HCT116 (cell line): ENCODE measurements around the gene CPNE5. TPM values are rescaled to one million over a fixed set of nuclear protein-coding genes. Genes with fewer than 3 reads are reported as not detected.

ENCODE experiments used
- ATAC-seq: fragments of 200-7000 bp; cut with Tn5 transposase; 2 replicates; pipeline ENCODE4 v1.9.1; 2020; ENCODE audit warnings: mild to moderate bottlenecking, moderate library complexity
- BruUV-seq: library from RNA; stranded (reverse); fragments of 400-500 nt; replicated peaks from 2 replicates; lab custom pipeline; 2021; lab: Mats Ljungman, UMichigan
- CTCF ChIA-PET: fragments of 300-600 bp; sonication (Branson Sonifier 250); formaldehyde crosslinking; loops from one replicate; lab custom pipeline; 2021; ENCODE audit warnings: antibody characterized with exemption; lab: Charles Lee
- POLR2A ChIA-PET: fragments of 300-600, 350-600 bp; sonication (Branson Sonifier 250); formaldehyde crosslinking; loops from one replicate; lab custom pipeline; 2021; ENCODE audit warnings: antibody characterized with exemption; lab: Charles Lee
- RAD21 ChIA-PET, 2 experiments: fragments of 300-600 bp; sonication (Branson Sonifier 250); formaldehyde crosslinking; loops; one replicate each; lab custom pipeline; 2023; ENCODE audit warnings: low total read pairs in 2 of 2; ENCODE audit not compliant: uncharacterized antibody in 2 of 2, unreplicated experiment in 2 of 2, low non-redundant PET in 1 of 2; lab: Charles Lee
- DNase-seq: peaks from one replicate; pipeline ENCODE4 v3.0.0-alpha.2; 2010; ENCODE audit warnings: low read depth, low spot score
- H2AFZ ChIP-seq: fragments of 200-600 bp; shearing (Covaris generic), sonication (generic); 2 replicates; pipeline ENCODE4 v1.6.1; 2017; ENCODE audit warnings: low read depth, mixed run types, mixed read lengths, antibody characterized with exemption, low read length; ENCODE audit not compliant: poor library complexity, severe bottlenecking
- H3K27ac ChIP-seq: 2 replicates; pipeline ENCODE4 v1.5.1; 2012; ENCODE audit warnings: low read depth, low read length
- H3K27me3 ChIP-seq: fragments of 200-600 bp; sonication (generic); 2 replicates; pipeline ENCODE4 v1.6.1; 2016; ENCODE audit warnings: mixed run types, low read length, mixed read lengths; ENCODE audit not compliant: insufficient read depth
- H3K36me3 ChIP-seq, 2 experiments: fragments of 200-500 bp in 1 of 2; fragments of 200-600 bp in 1 of 2; sonication (Bioruptor generic) in 1 of 2; sonication (generic) in 1 of 2; 2 replicates each; pipeline versions ENCODE4 v1.5.1 to v1.6.1; 2014 to 2016; ENCODE audit warnings: low read length in 2 of 2, inconsistent platforms in 1 of 2, mixed read lengths in 1 of 2, mixed run types in 1 of 2; ENCODE audit not compliant: insufficient read depth in 2 of 2, control insufficient read depth in 1 of 2
- H3K4me1 ChIP-seq, 2 experiments: fragments of 200-600 bp in 1 of 2; sonication (generic) in 1 of 2; 2 replicates each; pipeline versions ENCODE4 v1.5.1 to v1.6.1; 2012 to 2017; ENCODE audit warnings: low read length in 2 of 2, inconsistent platforms in 1 of 2, mild to moderate bottlenecking in 1 of 2, mixed read lengths in 1 of 2, mixed run types in 1 of 2, moderate library complexity in 1 of 2; ENCODE audit not compliant: insufficient read depth in 2 of 2, control insufficient read depth in 1 of 2
- H3K4me2 ChIP-seq: fragments of 200-600 bp; sonication (generic); 2 replicates; pipeline ENCODE4 v1.6.1; 2017; ENCODE audit warnings: mixed run types, low read length, mixed read lengths
- H3K4me3 ChIP-seq, 2 experiments: fragments of 200-600 bp in 1 of 2; sonication (generic) in 1 of 2; replicated peaks in 1 of 2; 2 replicates each; pipeline ENCODE4 v1.5.1; 2011 to 2016; ENCODE audit warnings: low read length in 2 of 2, control low read depth in 1 of 2, low read depth in 1 of 2, mild to moderate bottlenecking in 1 of 2, mixed read lengths in 1 of 2, mixed run types in 1 of 2
- H3K79me2 ChIP-seq: fragments of 200-600 bp; sonication (generic); 2 replicates; pipeline ENCODE4 v1.6.1; 2017; ENCODE audit warnings: mild to moderate bottlenecking, mixed run types, low read length, moderate library complexity, mixed read lengths; ENCODE audit not compliant: insufficient read depth
- H3K9ac ChIP-seq: fragments of 200-600 bp; sonication (generic); 2 replicates; pipeline ENCODE4 v1.6.1; 2016; ENCODE audit warnings: low read length, mixed read lengths
- H3K9me2 ChIP-seq: fragments of 200-600 bp; sonication (generic), shearing (Covaris generic); 2 replicates; pipeline ENCODE4 v1.6.1; 2017; ENCODE audit warnings: mixed run types, mild to moderate bottlenecking, moderate library complexity; ENCODE audit not compliant: insufficient read depth
- H3K9me3 ChIP-seq, 2 experiments: fragments of 200-500 bp in 1 of 2; fragments of 200-600 bp in 1 of 2; sonication (Bioruptor generic) in 1 of 2; sonication (generic) in 1 of 2; 2 replicates each; pipeline ENCODE4 v1.6.1; 2014 to 2017; ENCODE audit warnings: low read length in 2 of 2, mixed read lengths in 2 of 2, inconsistent platforms in 1 of 2, low read depth in 1 of 2, mild to moderate bottlenecking in 1 of 2, mixed run types in 1 of 2, moderate library complexity in 1 of 2; ENCODE audit not compliant: control insufficient read depth in 1 of 2, insufficient read depth in 1 of 2
- H4K20me1 ChIP-seq: fragments of 200-600 bp; sonication (generic), shearing (Covaris generic); 2 replicates; pipeline ENCODE4 v1.6.1; 2017; ENCODE audit warnings: mixed run types, mild to moderate bottlenecking, moderate library complexity; ENCODE audit not compliant: insufficient read depth
- ATF3 ChIP-seq: IDR thresholded peaks from 2 replicates; pipeline ENCODE4 v1.6.1; 2012
- CEBPB ChIP-seq: IDR thresholded peaks from 2 replicates; pipeline ENCODE4 v1.6.1; 2012; ENCODE audit warnings: low read depth
- EGR1 ChIP-seq: IDR thresholded peaks from 2 replicates; pipeline ENCODE4 v1.6.1; 2012; ENCODE audit warnings: low read depth
- EZH2 ChIP-seq: fragments of 200-600 bp; sonication (generic); IDR thresholded peaks from 2 replicates; pipeline ENCODE4 v1.6.1; 2017; ENCODE audit warnings: antibody characterized with exemption, mixed run types
- POLR2AphosphoS5 ChIP-seq: IDR thresholded peaks from 2 replicates; pipeline ENCODE4 v1.6.1; 2011; ENCODE audit warnings: mild to moderate bottlenecking, low read depth, low read length, moderate library complexity
- RAD21 ChIP-seq: IDR thresholded peaks from 2 replicates; pipeline ENCODE4 v1.6.1; 2012; ENCODE audit warnings: low read depth, mild to moderate bottlenecking
- SP1 ChIP-seq: IDR thresholded peaks from 2 replicates; pipeline ENCODE4 v1.6.1; 2012; ENCODE audit warnings: low read depth
- SRF ChIP-seq: IDR thresholded peaks from 2 replicates; pipeline ENCODE4 v1.6.1; 2012; ENCODE audit warnings: low read depth
- TCF7L2 ChIP-seq: IDR thresholded peaks from 2 replicates; pipeline ENCODE4 v1.7.0; 2011; ENCODE audit warnings: borderline replicate concordance, inconsistent platforms; ENCODE audit not compliant: insufficient read depth, insufficient read length; ENCODE audit errors: extremely low read depth
- YY1 ChIP-seq: IDR thresholded peaks from 2 replicates; pipeline ENCODE4 v1.6.1; 2011; ENCODE audit warnings: low read length, low read depth, moderate library complexity, mild to moderate bottlenecking; ENCODE audit not compliant: insufficient replicate concordance; ENCODE audit errors: extremely low read depth
- ZBTB33 ChIP-seq: IDR thresholded peaks from 2 replicates; pipeline ENCODE4 v1.6.1; 2011; ENCODE audit warnings: mild to moderate bottlenecking, low read length, moderate library complexity; ENCODE audit not compliant: insufficient replicate concordance; ENCODE audit errors: extremely low read depth
- ZNF274 ChIP-seq: fragments of 200-500 bp; sonication (Bioruptor generic); IDR thresholded peaks from 2 replicates; pipeline ENCODE4 v1.6.1; 2014; ENCODE audit warnings: mild to moderate bottlenecking, low read depth, low read length, inconsistent platforms
- intact Hi-C: fragments of 100-400 bp; cut with micrococcal nuclease; formaldehyde crosslinking; loops from 2 replicates; pipeline ENCODE4 v1.10.0; 2022
- total RNA-seq: library from RNA; stranded (reverse); gene quantifications from one replicate; pipeline ENCODE4 v1.2.1, GENCODE V29; 2021; ENCODE audit not compliant: unreplicated experiment

CPNE5 gene
- total RNA-seq, 1 experiment from 2014 or later: not detected

GRCh38 chr6:36815962-36816735, 23.1 kb downstream of the CPNE5 start:
- Histone ChIP-seq H3K4me2 (no peak overlapping the region), H3K9me3 (no peaks in the 10 kb centered on the region), H3K27me3 (no peaks in the 10 kb centered on the region), H3K36me3 (no peaks in the 10 kb centered on the region), H2AFZ (no peak overlapping the region), H4K20me1 (no peaks in the 10 kb centered on the region), H3K4me1 (peaks cover 4 to 8% of the 10 kb centered on the region in 2 experiments; a peak in 3 of 4 replicates), H3K4me3 (no peak overlapping the region), H3K27ac (no peak overlapping the region), H3K79me2 (no peaks in the 10 kb centered on the region), H3K9me2 (no peaks in the 10 kb centered on the region), H3K9ac (no peak overlapping the region)
- TF ChIP-seq CEBPB (no peak), SP1 (no peak), ZBTB33 (no peak), YY1 (no peak), ATF3 (no peak)
- RAD21 ChIA-PET: no interaction called here
- intact Hi-C loops: no loop called here
- POLR2A ChIA-PET: no interaction called here
- DNase-seq (no peak), ATAC-seq (no peak)
- CTCF ChIA-PET: interaction anchor here (1.0 kb wide), 1 partner anchor 34 kb away, joined by 3 read pairs; no protein-coding TSS in a partner anchor
- no TSS peak for BruUV-seq

DNA sequence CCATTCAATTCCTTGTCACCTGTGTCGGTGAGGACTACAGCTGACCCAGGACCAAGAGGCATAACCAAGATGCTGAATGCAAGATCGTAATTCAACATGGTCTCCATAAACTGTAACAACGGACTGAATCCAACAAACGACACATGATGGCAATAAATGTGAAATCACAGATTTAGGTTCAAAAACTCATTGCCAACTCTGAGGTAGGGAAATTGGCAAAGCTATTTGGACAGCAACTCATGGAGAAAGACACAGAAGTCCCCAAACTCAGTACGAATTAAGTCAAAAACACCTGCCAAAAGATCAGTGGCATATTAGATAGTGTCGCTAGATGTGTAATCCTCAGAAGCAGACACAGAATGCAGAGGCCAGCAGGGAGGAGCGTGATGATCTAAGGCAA, 25.0 kb downstream of the CPNE5 start:
- Histone ChIP-seq H3K9me2 (no peaks in the 10 kb centered on the region), H3K27me3 (no peaks in the 10 kb centered on the region), H3K4me2 (no peak overlapping the region), H3K4me3 (no peak overlapping the region), H2AFZ (no peak overlapping the region), H3K79me2 (no peaks in the 10 kb centered on the region)
- no TSS peak for BruUV-seq
- RAD21 ChIA-PET: no interaction called here
- DNase-seq: no peak
- no peak for TF ChIP-seq SRF
- no peak for TF ChIP-seq ZNF274
- no peak for TF ChIP-seq EGR1
- TF ChIP-seq EZH2: no peak
- TF ChIP-seq SP1: no peak
- no peak for TF ChIP-seq POLR2AphosphoS5
- no peak for TF ChIP-seq RAD21
- TF ChIP-seq TCF7L2: no peak
- TF ChIP-seq YY1: no peak
- TF ChIP-seq, all 23 proteins: peak for 0
- H4K20me1 ChIP-seq: no peaks in the 10 kb centered on the region
- no peak for ATAC-seq
- no peaks in the 10 kb centered on the region for H3K9me3 ChIP-seq
- intact Hi-C loops: no loop called here
- H3K27ac ChIP-seq: no peak overlapping the region
- POLR2A ChIA-PET: no interaction called here
- no peaks in the 10 kb centered on the region for H3K36me3 ChIP-seq
- H3K4me1 ChIP-seq: no peaks in the 10 kb centered on the region
- CTCF ChIA-PET: no interaction called here
- H3K9ac ChIP-seq: no peak overlapping the region
